Stimulated activated CD4-positive, alpha-beta T cell treated with anti-CD3 and anti-CD28 coated beads, Interleukin-1b, Interleukin-23, amount 100 ng/mL, for 4 hours (primary cell): Measurements from ENCODE around the gene HPSE.

Experiments used
- DNase-seq, 2 donors: peaks; one replicate each; pipeline ENCODE4 v3.0.0-alpha.2; 2020; ENCODE audit warnings: low read depth in 2 of 2

HPSE gene

GRCh38 chr4:83334425-83335241 lies at the start of gene HPSE:
HPSE (minus strand) TSS chr4:83334848; CDS start chr4:83334782, 66 bp downstream.
- peak; percentile 56 to 58 for DNase-seq

- no peak for DNase-seq
Measured at GRCh38 chr4:83382850-83383249, 48.2 kb upstream of the HPSE start.

DNA sequence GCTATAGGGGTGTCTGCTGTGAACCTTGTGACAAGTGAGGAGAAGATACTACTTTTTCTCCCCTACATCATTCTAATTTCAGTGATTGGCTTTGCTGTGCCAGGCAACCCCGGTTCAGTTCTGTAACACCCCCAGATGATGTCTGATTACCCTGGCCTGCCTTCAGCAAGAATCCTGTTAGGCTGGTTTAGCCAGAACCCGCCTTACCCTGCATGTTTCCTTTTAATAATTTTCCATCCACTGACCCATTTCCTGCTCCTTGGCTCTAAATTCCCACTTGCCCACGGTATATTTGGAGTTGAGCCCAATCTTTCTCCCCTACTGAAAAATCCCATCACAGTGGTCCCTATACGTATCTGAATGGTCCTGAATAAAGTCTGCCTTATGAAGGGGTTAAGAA lies 46.5 kb upstream of the HPSE start:
- no peak for DNase-seq

DNA sequence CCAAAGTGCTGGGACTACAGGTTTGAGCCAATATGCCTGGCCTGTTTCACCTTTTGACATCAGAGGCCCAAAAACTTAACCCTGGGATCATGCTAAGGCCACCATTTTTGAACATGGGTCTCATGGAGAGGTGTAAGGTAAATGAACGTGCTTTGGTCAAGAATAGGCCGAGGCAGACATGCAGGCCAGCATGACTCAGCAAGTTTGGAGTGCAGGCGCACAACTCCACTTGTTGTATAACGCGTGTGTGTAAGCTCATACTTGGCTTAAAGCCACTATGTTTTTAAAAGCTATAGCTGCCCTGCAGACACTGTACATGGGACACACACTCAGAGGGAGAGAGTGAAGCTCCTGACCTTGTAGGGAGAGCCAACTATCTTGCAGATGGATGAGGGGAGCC lies 43.8 kb upstream of the HPSE start:
- DNase-seq = no peak

- no peak for DNase-seq
Measured at GRCh38 chr4:83372931-83373330, 38.3 kb upstream of the HPSE start.

DNA sequence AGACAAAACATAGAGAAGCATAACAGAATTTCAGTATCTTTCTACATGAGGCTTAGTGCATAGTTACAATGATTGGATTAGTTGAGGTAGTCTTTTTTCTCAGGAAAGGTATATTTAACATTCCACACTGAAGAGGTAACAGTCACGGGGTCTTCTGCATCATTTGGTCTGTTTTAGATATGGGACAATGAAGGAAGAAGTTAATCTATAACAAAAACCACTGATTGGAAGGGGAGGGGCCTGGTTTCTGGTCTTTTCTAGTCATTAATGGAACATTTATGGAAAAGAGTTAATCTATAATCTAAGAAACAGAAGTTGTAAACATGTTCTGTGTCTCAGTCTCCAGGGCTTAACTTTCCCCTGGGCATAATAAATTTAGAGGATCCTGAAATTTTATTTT lies 37.3 kb upstream of the HPSE start:
- DNase-seq = no peak

- DNase-seq = no peak
Measured at GRCh38 chr4:83371235-83371634, 36.6 kb upstream of the HPSE start.

DNA sequence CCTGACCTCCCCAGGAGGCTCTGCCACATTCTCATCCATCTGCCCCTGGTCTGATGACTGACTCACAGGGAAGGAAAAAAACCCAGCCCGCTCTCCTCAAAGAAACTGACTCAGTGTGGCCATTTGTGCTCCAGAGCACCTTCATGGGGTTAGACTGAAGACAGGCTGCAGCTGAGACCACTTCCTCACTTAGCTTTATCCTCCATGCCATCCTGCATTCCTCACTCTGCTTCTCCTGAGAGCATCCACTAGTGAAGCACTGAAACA lies 35.9 kb upstream of the HPSE start:
- DNase-seq = no peak

- DNase-seq = no peak
Measured at GRCh38 chr4:83369831-83370639, 35.4 kb upstream of the HPSE start.

DNA sequence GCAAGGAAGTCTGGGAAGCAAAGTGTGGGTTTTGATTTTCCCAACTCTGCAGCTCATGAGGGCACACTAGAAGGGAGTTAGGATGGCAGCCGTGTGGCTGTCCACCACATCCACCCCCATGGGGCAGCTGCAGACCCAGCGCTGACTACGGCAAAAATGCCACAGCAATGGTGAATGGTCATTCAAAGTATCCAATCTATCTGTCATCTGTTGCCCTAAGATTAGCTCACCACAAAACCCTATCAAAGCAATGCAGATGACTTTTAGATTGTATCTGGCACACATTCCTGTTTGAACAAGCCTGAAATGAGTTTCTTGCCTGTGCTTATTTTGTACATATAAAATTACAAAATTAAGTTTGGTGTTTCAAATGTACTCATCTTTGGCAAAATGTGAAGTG lies 29.7 kb upstream of the HPSE start:
- DNase-seq = no peak

GRCh38 chr4:83362492-83363329 lies 28.1 kb upstream of the HPSE start:
- no peak for DNase-seq

- no peak for DNase-seq
Measured at GRCh38 chr4:83361416-83362103, 26.9 kb upstream of the HPSE start.

DNA sequence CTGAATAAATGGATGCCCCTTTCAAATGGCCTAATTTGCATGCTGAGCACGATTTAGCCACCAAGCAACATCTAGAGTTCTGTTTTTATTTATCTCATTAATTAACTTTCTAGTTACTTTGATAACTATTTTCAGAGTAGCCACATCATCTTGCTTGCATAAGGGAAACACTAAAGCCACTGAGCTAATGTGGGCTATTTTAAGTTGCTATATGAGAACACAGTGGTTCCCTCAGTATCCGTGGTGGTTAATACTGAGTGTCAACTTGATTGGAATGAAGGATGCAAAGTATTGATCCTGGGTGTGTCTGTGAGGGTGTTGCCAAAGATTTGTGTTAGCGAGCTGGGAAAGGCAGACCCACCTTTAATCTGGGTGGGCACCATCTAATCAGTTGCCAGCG lies 25.4 kb upstream of the HPSE start:
- DNase-seq = no peak

GRCh38 chr4:83358410-83358809 lies 23.8 kb upstream of the HPSE start:
- no peak for DNase-seq

- no peak for DNase-seq
Measured at GRCh38 chr4:83356899-83357661, 22.4 kb upstream of the HPSE start.

DNA sequence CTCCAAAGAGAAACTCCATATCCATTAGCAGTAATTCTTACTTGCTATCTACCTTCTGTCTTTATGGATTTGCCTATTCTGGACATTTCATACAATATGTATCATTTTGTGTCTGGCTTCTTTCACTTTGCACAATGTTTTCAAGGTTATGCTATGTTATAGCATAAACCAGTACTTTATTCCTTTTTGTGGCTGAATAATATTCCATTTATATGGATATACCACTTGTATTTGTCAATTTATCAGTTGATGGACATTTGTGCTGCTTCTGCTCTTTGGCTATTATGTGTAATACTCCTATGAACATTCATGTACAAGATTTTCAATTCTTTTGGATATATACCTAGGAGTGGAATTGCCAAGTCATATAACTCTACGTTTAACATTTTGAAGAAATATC lies 18.9 kb upstream of the HPSE start:
- DNase-seq = no peak

- DNase-seq = no peak
Measured at GRCh38 chr4:83348074-83348473, 13.4 kb upstream of the HPSE start.

- DNase-seq = no peak
Measured at GRCh38 chr4:83342476-83342875, 7.8 kb upstream of the HPSE start.

DNA sequence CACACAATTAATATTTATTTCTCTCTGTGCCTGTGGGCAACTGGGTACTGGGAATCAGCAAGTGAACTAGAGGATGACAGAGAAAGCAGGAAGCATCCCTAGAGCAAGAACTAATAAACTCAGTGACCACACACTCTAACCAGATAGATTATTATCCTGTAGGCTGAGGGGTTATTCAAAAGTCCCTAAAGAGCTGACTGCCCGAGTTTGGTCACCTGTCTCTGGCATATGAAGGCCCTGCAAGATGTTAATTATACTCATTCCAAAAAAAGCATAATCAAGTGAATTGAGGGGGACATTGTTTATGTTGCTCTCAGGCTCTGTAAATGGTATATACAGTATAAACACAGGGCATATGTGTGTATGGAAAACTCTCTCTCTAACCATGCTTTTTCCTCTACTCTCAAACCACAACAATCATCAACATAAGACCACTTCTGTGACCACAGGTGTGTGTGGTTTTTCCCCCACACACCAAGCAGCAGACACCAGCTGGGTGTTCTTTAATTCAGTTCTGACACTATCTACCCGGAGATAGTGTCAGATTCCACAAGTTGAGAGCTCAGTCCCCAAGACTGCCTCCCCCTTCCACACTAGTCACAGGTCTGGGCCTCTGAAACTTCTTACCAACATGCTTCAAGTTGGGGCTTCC lies 6.2 kb upstream of the HPSE start:
- no peak for DNase-seq

GRCh38 chr4:83339573-83339972 lies 4.9 kb upstream of the HPSE start:
- DNase-seq = no peak

DNA sequence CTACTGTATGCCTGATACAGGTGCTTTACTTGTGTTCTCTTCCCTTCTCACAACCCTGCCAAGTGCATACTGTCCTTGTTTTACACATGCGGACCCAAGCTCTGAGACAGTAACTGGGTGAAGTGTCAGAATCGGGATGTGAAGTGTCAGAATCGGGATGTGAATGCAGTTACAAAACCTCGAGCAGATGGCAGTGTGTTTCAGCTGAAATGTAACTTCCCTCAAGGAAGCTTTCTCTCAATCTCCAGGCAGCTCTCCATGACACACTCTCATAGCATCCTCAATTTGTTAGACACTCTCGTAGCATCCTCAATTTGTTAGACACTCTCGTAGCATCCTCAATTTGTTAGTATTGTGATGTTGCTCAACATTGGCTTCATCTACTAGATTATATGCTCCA lies 1.1 kb upstream of the HPSE start:
- DNase-seq = no peak
